Gastroesophageal sphincter (tissue), 4 donors: ENCODE measurements around the gene ARHGEF33. TPM values are rescaled to one million over a fixed set of nuclear protein-coding genes. Genes with fewer than 3 reads are reported as not detected.

ENCODE experiments used
- ATAC-seq: fragments of 150-250 bp; one replicate; pipeline ENCODE4 v1.9.1; 2016; ENCODE audit warnings: mild to moderate bottlenecking, moderate library complexity
- H3K27ac ChIP-seq, 4 donors: fragments of 200-600 bp; sonication (generic) in 3 of 4; 1 replicate in 3 of 4; 2 replicates in 1 of 4; pipeline ENCODE4 v1.5.1; 2016 to 2019
- H3K27me3 ChIP-seq: fragments of 200-600 bp; sonication (generic); one replicate; pipeline ENCODE4 v1.5.1; 2019
- H3K36me3 ChIP-seq, 2 donors: fragments of 200-600 bp; sonication (generic); one replicate each; pipeline ENCODE4 v1.5.1; 2019; ENCODE audit warnings: control low read depth in 1 of 2
- H3K4me1 ChIP-seq, 3 donors: fragments of 200-600 bp; sonication (generic); 1 replicate in 2 of 3; 2 replicates in 1 of 3; pipeline ENCODE4 v1.5.1; 2016 to 2019; ENCODE audit warnings: control low read depth in 2 of 3
- H3K4me3 ChIP-seq, 2 donors: fragments of 200-600 bp; sonication (generic); one replicate each; pipeline ENCODE4 v1.5.1; 2019; ENCODE audit warnings: mild to moderate bottlenecking in 1 of 2, moderate library complexity in 1 of 2
- H3K9me3 ChIP-seq, 3 donors: fragments of 200-600 bp; sonication (generic); one replicate each; pipeline ENCODE4 v1.5.1; 2017 to 2019; ENCODE audit warnings: control low read depth in 2 of 3
- EP300 ChIP-seq: sonication (generic); formaldehyde crosslinking; IDR thresholded peaks from one replicate; pipeline ENCODE4 v1.6.1; 2017; ENCODE audit warnings: antibody characterized with exemption, mild to moderate bottlenecking
- POLR2A ChIP-seq, 2 donors: fragments of 450-650 bp; IDR thresholded peaks; one replicate each; pipeline ENCODE4 v1.6.1; 2017; ENCODE audit warnings: antibody characterized with exemption in 2 of 2, mild to moderate bottlenecking in 2 of 2, moderate library complexity in 1 of 2
- POLR2AphosphoS5 ChIP-seq: sonication (generic); formaldehyde crosslinking; IDR thresholded peaks from one replicate; pipeline ENCODE4 v1.6.1; 2017; ENCODE audit warnings: antibody characterized with exemption
- WGBS, 2 donors: methylation state at CpG; one replicate each; pipeline ENCODE4 v1.1.5; 2018; ENCODE audit warnings: low coverage in 1 of 2; 5-methylcytosine and 5-hydroxymethylcytosine counted together
- total RNA-seq, 4 donors: library from RNA; depleted of rRNA; stranded (reverse); fragments of >200 nt; gene quantifications; one replicate each; pipeline ENCODE4 v1.1.0, GENCODE V29; 2016
- TF ChIP-seq, protein P1 (sequence below), 4 experiments: fragments of 200-600 bp in 2 of 4; fragments of 450-650 bp in 2 of 4; sonication (generic) in 1 of 4; IDR thresholded peaks; one replicate each; pipeline ENCODE4 v1.5.1; 2017 to 2019; ENCODE audit warnings: antibody characterized with exemption in 4 of 4, mild to moderate bottlenecking in 2 of 4, moderate library complexity in 2 of 4

Gene ARHGEF33
- total RNA-seq, 4 donors from 2014 or later = 0.19 to 1.2 (median 1.1) TPM

DNA sequence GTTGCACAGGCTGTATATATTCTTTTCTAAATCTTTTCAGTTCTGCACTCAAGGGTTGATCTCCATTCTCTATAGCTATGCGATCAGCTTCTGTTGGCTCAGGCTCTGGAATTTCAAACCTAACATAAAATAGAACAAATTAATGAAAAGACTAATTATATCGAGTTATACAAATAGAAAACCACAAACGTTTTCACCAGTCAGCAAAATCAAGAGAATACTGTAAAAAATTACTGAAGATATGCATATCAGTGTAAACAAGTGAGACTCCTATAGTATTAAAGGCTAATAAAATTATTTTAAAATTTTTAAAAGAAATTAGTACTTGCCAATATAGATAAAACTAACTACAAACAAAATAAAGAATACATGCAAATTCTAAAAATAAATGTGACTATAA, 124.2 kb downstream of the ARHGEF33 start:
- Histone ChIP-seq H3K27me3 (no peaks in the 10 kb centered on the region), H3K4me1 (peaks cover 0 to 26% (median 0%) of the 10 kb centered on the region in 3 donors), H3K36me3 (peaks cover 3 to 52% of the 10 kb centered on the region in 2 donors), H3K4me3 (no peak overlapping the region), H3K9me3 (no peaks in the 10 kb centered on the region), H3K27ac (no peak overlapping the region)
- WGBS, 2 donors = 76 to 89% methylated on average over 3 of the region's 3 CpGs
- TF ChIP-seq, protein P1, sequence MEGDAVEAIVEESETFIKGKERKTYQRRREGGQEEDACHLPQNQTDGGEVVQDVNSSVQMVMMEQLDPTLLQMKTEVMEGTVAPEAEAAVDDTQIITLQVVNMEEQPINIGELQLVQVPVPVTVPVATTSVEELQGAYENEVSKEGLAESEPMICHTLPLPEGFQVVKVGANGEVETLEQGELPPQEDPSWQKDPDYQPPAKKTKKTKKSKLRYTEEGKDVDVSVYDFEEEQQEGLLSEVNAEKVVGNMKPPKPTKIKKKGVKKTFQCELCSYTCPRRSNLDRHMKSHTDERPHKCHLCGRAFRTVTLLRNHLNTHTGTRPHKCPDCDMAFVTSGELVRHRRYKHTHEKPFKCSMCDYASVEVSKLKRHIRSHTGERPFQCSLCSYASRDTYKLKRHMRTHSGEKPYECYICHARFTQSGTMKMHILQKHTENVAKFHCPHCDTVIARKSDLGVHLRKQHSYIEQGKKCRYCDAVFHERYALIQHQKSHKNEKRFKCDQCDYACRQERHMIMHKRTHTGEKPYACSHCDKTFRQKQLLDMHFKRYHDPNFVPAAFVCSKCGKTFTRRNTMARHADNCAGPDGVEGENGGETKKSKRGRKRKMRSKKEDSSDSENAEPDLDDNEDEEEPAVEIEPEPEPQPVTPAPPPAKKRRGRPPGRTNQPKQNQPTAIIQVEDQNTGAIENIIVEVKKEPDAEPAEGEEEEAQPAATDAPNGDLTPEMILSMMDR (IDR thresholded peaks at IDR 0.05) = no peak
- TF ChIP-seq POLR2A (IDR thresholded peaks at IDR 0.05) (no peak), EP300 (no peak), POLR2AphosphoS5 (no peak)
- no peak for ATAC-seq

DNA sequence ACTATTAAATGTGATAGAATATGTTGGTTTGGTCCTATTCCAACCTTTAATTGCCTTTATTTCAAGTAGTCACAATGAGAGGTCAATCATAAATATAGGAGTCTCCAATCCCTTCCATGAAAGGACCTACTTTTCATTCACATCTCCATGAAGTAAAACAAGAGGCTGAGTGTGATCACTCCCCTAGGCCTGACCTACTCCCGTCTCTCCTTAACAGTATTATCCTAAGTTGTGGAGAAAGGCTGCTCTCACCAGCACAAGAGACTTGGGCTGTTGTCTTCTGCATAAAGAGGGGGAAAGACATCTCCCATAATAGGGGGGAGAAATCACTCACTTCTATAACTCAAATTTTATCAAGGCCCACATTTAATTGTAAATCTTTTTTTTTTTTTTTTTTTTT, 125.7 kb downstream of the ARHGEF33 start:
- Histone ChIP-seq H3K27ac (no peak overlapping the region), H3K36me3 (peaks cover 3 to 36% of the 10 kb centered on the region in 2 donors), H3K9me3 (no peaks in the 10 kb centered on the region), H3K27me3 (no peaks in the 10 kb centered on the region), H3K4me1 (peaks cover 0 to 26% (median 0%) of the 10 kb centered on the region in 3 donors), H3K4me3 (no peak overlapping the region)
- no peak for ATAC-seq
- TF ChIP-seq EP300 = no peak
- TF ChIP-seq, protein P1 (IDR thresholded peaks at IDR 0.05) = no peak
- TF ChIP-seq POLR2AphosphoS5 = no peak
- no peak for TF ChIP-seq POLR2A (IDR thresholded peaks at IDR 0.05)
- 100% methylated on average over 1 of the region's 1 CpG for WGBS, 2 donors

DNA sequence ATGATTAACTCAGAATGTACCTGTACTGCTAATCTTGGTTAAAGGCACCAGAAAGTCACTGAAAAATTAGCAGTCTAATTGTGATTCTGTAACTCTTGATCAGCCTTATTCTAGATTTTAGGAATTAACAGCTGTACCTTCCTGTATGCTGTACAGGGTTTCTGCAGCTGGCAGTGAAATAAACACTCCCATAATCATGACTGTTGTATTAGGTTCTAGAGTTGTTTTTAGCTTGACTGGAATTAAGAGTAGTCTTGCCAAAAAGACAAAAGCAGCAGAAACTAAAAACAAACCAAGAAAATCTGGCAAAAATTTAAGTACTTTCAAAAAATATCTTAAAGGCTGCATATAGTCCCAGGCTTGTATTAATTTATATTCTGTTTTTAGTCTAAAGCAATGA, 127.7 kb downstream of the ARHGEF33 start:
- Histone ChIP-seq H3K4me3 (no peak overlapping the region), H3K9me3 (no peaks in the 10 kb centered on the region), H3K36me3 (peaks cover 3 to 20% of the 10 kb centered on the region in 2 donors), H3K27me3 (no peaks in the 10 kb centered on the region), H3K27ac (no peak overlapping the region), H3K4me1 (peaks cover 0 to 26% (median 0%) of the 10 kb centered on the region in 3 donors)
- ATAC-seq = no peak
- TF ChIP-seq EP300 = no peak
- TF ChIP-seq POLR2A (IDR thresholded peaks at IDR 0.05) = no peak
- TF ChIP-seq, protein P1 (IDR thresholded peaks at IDR 0.05) = no peak
- TF ChIP-seq POLR2AphosphoS5 = no peak

- H3K27ac ChIP-seq = peak overlapping the region in 1 of 4 donors; percentile 34
- peaks cover 0 to 26% (median 0%) of the 10 kb centered on the region in 3 donors for H3K4me1 ChIP-seq
- ATAC-seq = no peak
- H3K36me3 ChIP-seq = peaks cover 0 to 20% of the 10 kb centered on the region in 2 donors
- H3K27me3 ChIP-seq = no peaks in the 10 kb centered on the region
- TF ChIP-seq EP300 (no peak), POLR2AphosphoS5 (no peak), POLR2A (IDR thresholded peaks at IDR 0.05) (no peak)
- TF ChIP-seq, protein P1 (IDR thresholded peaks at IDR 0.05) = no peak
- no peak overlapping the region for H3K4me3 ChIP-seq
- no peaks in the 10 kb centered on the region for H3K9me3 ChIP-seq
- 55 to 70% methylated on average over 4 of the region's 4 CpGs for WGBS, 2 donors
Measured at GRCh38 chr2:39018638-39019037, 129.0 kb downstream of the ARHGEF33 start.

GRCh38 chr2:39020383-39020782, 130.7 kb downstream of the ARHGEF33 start:
- H3K4me1 ChIP-seq = peaks cover 0 to 35% (median 0%) of the 10 kb centered on the region in 3 donors
- no peak for TF ChIP-seq POLR2A (IDR thresholded peaks at IDR 0.05)
- no peak for TF ChIP-seq POLR2AphosphoS5
- TF ChIP-seq, protein P1 (IDR thresholded peaks at IDR 0.05) = no peak
- no peak for TF ChIP-seq EP300
- H3K27ac ChIP-seq = peak overlapping the region in 1 of 4 donors; percentile 5
- no peaks in the 10 kb centered on the region for H3K27me3 ChIP-seq
- no peak for ATAC-seq
- H3K9me3 ChIP-seq = no peaks in the 10 kb centered on the region
- no peak overlapping the region for H3K4me3 ChIP-seq
- H3K36me3 ChIP-seq = peaks cover 0 to 15% of the 10 kb centered on the region in 2 donors
